ENCODE data around the gene RNF41. TPM values are rescaled to one million over a fixed set of nuclear protein-coding genes. Genes with fewer than 3 reads are reported as not detected.

The RNF41 gene
- total and polyA plus RNA-seq, 2 of the 13 experiments (the other 11 are each of a cell fraction or from before 2014, with no cell fraction given) = 27.1 to 39.4 TPM

- TF ChIP-seq NFAT5 (CRISPR knock-in tag; IDR thresholded peaks at IDR 0.05) = no peak
- no peak for TF ChIP-seq MAFF (IDR thresholded peaks at IDR 0.05; ENCODE audit: low read depth, low read length)
- TF ChIP-seq SMARCC2 (IDR thresholded peaks at IDR 0.05) = no peak
- no peak for TF ChIP-seq ZNF720 (CRISPR knock-in tag; IDR thresholded peaks at IDR 0.05)
- TF ChIP-seq ZC3H4 (CRISPR knock-in tag; IDR thresholded peaks at IDR 0.05; ENCODE audit: borderline replicate concordance) = no peak
- TF ChIP-seq ZBTB34 (CRISPR knock-in tag; IDR thresholded peaks at IDR 0.05) = no peak
- TF ChIP-seq ERF (CRISPR knock-in tag; IDR thresholded peaks at IDR 0.05) = no peak
- no peak for TF ChIP-seq ZBTB33 (CRISPR knock-in tag; IDR thresholded peaks at IDR 0.05)
- TF ChIP-seq SOX6 (IDR thresholded peaks at IDR 0.05) = no peak
- TF ChIP-seq SOX6 (CRISPR knock-in tag; IDR thresholded peaks at IDR 0.05) = no peak
- no peak for TF ChIP-seq ZNF646 (CRISPR knock-in tag; IDR thresholded peaks at IDR 0.05)
- peak; percentile 9; the same call in 1 of the 2 replicates for TF ChIP-seq ZNF232 (CRISPR knock-in tag; IDR thresholded peaks at IDR 0.05; ENCODE audit: borderline replicate concordance)
- TF ChIP-seq ZNF558 (CRISPR knock-in tag; IDR thresholded peaks at IDR 0.05; ENCODE audit: borderline replicate concordance) = no peak
- no peak for TF ChIP-seq NFYC (CRISPR knock-in tag; IDR thresholded peaks at IDR 0.05)
- TF ChIP-seq PRMT3 (CRISPR knock-in tag; IDR thresholded peaks at IDR 0.05; ENCODE audit: borderline replicate concordance, low read depth) = no peak
- peak; percentile 22; the same call in 1 of the 2 replicates for TF ChIP-seq SIX4 (CRISPR knock-in tag; IDR thresholded peaks at IDR 0.05)
Observed at GRCh38 chr12:56158926-56159461, 62.7 kb downstream of the RNF41 start (continued).

Measured in HepG2 (cell line).